ENCODE data around the gene RASGRF1. TPM values are rescaled to one million over a fixed set of nuclear protein-coding genes. Genes with fewer than 3 reads are reported as not detected.

Gene RASGRF1
- total and polyA plus RNA-seq, 4 donors, result 0.13 to 0.15 TPM; not detected in 2

DNA sequence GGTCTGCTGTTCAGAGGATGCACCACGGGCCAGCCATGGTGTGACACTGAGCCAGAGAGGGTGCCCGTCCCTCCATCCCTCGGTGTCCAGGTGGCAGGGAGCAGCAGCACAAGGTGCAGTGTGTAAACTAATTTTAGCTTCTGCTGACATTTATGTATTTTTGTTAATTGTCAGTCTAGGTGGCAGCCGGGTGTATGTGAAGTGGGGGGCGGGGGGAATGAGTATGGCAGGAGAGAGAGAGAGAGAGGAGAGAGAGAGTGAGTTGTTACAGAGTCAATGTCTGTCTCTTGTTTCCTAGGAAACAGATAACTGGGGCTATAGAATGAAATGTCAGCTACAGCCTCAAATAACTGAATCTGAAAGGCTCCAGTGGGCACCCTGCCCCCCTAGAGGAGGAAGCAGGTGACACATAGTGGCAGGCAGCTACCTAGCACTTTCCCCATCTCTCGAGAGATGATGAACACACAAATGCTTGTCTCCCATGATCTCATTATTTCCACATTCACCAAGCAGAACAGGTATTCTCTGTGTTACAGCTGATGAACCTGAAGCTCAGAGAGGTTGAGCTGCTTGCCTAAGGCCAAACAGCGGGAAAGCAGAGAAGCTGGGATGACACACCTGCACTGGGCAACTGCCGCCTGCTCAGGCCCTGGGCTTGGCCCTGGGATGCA is 24.7 kb downstream of the RASGRF1 start:
- Histone ChIP-seq H3K4me1 (ENCODE audit: control insufficient read depth in 1 of 2, insufficient read depth in 2 of 2, low read length in 2 of 2) (no peaks in the 10 kb centered on the region), H3K9me3 (ENCODE audit: control insufficient read depth, low read length) (no peaks in the 10 kb centered on the region), H3K27ac (ENCODE audit: low read depth in 1 of 2, low read length in 2 of 2) (no peak overlapping the region), H3K36me3 (ENCODE audit: control insufficient read depth in 1 of 2, insufficient read depth in 2 of 2, low read length in 1 of 2) (no peaks in the 10 kb centered on the region), H3K27me3 (ENCODE audit: control insufficient read depth in 1 of 2, insufficient read depth in 2 of 2, low read length in 1 of 2) (no peaks in the 10 kb centered on the region), H3K4me3 (ENCODE audit: low read length in 2 of 2) (no peak overlapping the region)
- intact Hi-C loops (cut with DNase I), result no loop called here
- 81 to 83% methylated on average over 8 of the region's 8 CpGs for WGBS, 2 donors
- ATAC-seq (ENCODE audit: low FRiP score), result no peak
- DNase-seq, result peak in 1 of 2 donors; percentile 5

DNA sequence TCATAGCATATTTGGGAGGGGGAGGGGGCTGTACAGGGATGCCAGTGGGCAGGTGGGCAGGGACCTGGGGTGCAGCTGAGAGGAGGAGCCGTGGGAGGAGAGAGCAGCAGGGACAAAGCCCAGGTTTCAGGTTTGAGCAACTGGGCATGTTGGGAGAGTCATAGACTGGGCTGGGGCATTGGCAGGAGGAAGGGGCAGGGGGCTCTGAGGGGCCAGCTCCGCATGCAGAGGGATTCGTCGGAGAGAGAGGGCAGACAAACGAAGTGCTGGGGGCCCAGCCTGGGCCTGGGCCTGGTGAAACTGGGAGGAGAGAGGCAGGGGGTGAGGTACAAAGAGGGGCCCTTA is 25.2 kb downstream of the RASGRF1 start:
- ATAC-seq (ENCODE audit: low FRiP score), result no peak
- 76 to 85% methylated on average over 5 of the region's 5 CpGs for WGBS, 2 donors
- peak in 1 of 2 donors; percentile 51 for DNase-seq
- no peaks in the 10 kb centered on the region for H3K4me1 ChIP-seq (ENCODE audit: control insufficient read depth in 1 of 2, insufficient read depth in 2 of 2, low read length in 2 of 2)
- H3K36me3 ChIP-seq (ENCODE audit: control insufficient read depth in 1 of 2, insufficient read depth in 2 of 2, low read length in 1 of 2), result no peaks in the 10 kb centered on the region
- H3K9me3 ChIP-seq (ENCODE audit: control insufficient read depth, low read length), result no peaks in the 10 kb centered on the region
- intact Hi-C loops (cut with DNase I), result no loop called here
- H3K27ac ChIP-seq (ENCODE audit: low read depth in 1 of 2, low read length in 2 of 2), result no peak overlapping the region
- H3K27me3 ChIP-seq (ENCODE audit: control insufficient read depth in 1 of 2, insufficient read depth in 2 of 2, low read length in 1 of 2), result no peaks in the 10 kb centered on the region
- no peak overlapping the region for H3K4me3 ChIP-seq (ENCODE audit: low read length in 2 of 2)

DNA sequence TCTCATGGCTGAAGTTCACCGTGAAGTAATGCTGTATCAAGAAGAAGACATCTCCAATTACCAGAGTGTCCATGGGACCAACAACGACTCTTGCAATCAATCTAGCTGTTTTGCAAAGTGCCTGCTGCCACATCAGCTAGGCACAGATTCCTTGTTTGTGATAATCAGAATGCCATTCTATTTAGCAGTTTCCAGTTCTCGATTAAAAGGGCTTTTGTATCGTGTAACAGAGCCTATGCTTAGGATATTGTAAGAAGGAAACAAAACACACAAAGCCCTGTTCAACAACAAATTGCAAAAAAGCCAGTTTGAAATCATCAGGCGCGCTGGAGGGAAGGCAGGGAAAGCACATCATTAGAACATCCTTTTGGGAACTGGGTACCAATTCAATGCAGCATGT is 26.1 kb downstream of the RASGRF1 start:
- H3K27me3 ChIP-seq (ENCODE audit: control insufficient read depth in 1 of 2, insufficient read depth in 2 of 2, low read length in 1 of 2), result no peaks in the 10 kb centered on the region
- no peaks in the 10 kb centered on the region for H3K36me3 ChIP-seq (ENCODE audit: control insufficient read depth in 1 of 2, insufficient read depth in 2 of 2, low read length in 1 of 2)
- no peaks in the 10 kb centered on the region for H3K9me3 ChIP-seq (ENCODE audit: control insufficient read depth, low read length)
- H3K4me1 ChIP-seq (ENCODE audit: control insufficient read depth in 1 of 2, insufficient read depth in 2 of 2, low read length in 2 of 2), result no peaks in the 10 kb centered on the region
- no peak for ATAC-seq (ENCODE audit: low FRiP score)
- 82 to 87% methylated on average over 6 of the region's 6 CpGs for WGBS, 2 donors
- H3K4me3 ChIP-seq (ENCODE audit: low read length in 2 of 2), result no peak overlapping the region
- intact Hi-C loops (cut with DNase I), result no loop called here
- no peak for DNase-seq
- H3K27ac ChIP-seq (ENCODE audit: low read depth in 1 of 2, low read length in 2 of 2), result no peak overlapping the region

DNA sequence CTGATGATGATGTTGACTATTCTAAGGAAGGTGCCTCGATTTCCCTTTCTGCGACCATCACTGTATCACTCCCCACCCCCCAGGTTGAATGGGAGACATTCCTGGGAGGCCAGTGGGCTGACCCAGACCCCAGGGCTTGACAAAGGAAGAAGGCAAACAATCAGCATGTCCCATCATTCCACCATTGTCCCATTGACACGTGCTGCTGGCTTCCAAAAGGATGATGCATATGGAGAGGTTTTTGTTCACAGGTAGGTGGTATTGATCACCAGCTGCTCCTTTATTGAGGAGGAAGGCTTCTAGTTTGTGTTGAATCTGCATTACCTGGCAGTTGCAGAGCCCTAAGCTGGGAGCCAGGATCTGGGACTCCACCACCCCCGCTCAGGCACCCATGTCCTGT is 30.4 kb downstream of the RASGRF1 start:
- intact Hi-C loops (cut with DNase I), result no loop called here
- WGBS, 2 donors, result 70 to 78% methylated on average over 4 of the region's 4 CpGs

DNA sequence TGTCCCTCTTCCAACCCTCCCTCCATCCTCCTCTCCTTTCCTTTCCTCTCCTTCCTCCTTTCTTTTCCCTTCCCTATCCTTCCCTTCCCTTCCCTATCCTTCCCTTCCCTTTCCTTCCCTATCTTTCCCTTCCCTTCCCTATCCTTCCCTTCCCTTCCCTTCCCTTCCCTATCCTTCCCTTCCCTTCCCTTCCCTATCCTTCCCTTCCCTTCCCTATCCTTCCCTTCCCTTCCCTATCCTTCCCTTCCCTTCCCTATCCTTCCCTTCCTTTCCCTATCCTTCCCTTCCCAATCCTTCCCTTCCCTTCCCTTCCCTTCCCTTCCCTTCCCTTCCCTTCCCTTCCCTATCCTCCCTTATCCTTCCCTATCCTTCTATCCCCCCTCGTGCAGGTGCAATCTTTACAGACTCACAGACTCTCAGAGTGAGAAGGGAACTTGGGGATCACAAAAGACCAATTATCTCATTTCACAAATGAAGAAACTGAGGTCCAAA is 31.5 kb downstream of the RASGRF1 start:
- intact Hi-C loops (cut with DNase I), result no loop called here
- 30 to 37% methylated on average over 1 of the region's 1 CpG for WGBS, 2 donors
- Histone ChIP-seq H3K36me3 (ENCODE audit: control insufficient read depth in 1 of 2, insufficient read depth in 2 of 2, low read length in 1 of 2) (no peaks in the 10 kb centered on the region), H3K4me1 (ENCODE audit: control insufficient read depth in 1 of 2, insufficient read depth in 2 of 2, low read length in 2 of 2) (no peaks in the 10 kb centered on the region), H3K9me3 (ENCODE audit: control insufficient read depth, low read length) (no peaks in the 10 kb centered on the region), H3K27ac (ENCODE audit: low read depth in 1 of 2, low read length in 2 of 2) (no peak overlapping the region), H3K27me3 (ENCODE audit: control insufficient read depth in 1 of 2, insufficient read depth in 2 of 2, low read length in 1 of 2) (no peaks in the 10 kb centered on the region), H3K4me3 (ENCODE audit: low read length in 2 of 2) (no peak overlapping the region)
- DNase-seq (no peak), ATAC-seq (ENCODE audit: low FRiP score) (no peak)

More for the DNA sequence above, 30.4 kb downstream of the RASGRF1 start:
- H3K27ac ChIP-seq (ENCODE audit: low read depth in 1 of 2, low read length in 2 of 2), result no peak overlapping the region
- no peak for ATAC-seq (ENCODE audit: low FRiP score)
- no peaks in the 10 kb centered on the region for H3K36me3 ChIP-seq (ENCODE audit: control insufficient read depth in 1 of 2, insufficient read depth in 2 of 2, low read length in 1 of 2)
- no peaks in the 10 kb centered on the region for H3K27me3 ChIP-seq (ENCODE audit: control insufficient read depth in 1 of 2, insufficient read depth in 2 of 2, low read length in 1 of 2)
- peak in 1 of 2 donors; percentile 23 for DNase-seq
- H3K4me3 ChIP-seq (ENCODE audit: low read length in 2 of 2), result no peak overlapping the region
- no peaks in the 10 kb centered on the region for H3K4me1 ChIP-seq (ENCODE audit: control insufficient read depth in 1 of 2, insufficient read depth in 2 of 2, low read length in 2 of 2)
- H3K9me3 ChIP-seq (ENCODE audit: control insufficient read depth, low read length), result no peaks in the 10 kb centered on the region

DNA sequence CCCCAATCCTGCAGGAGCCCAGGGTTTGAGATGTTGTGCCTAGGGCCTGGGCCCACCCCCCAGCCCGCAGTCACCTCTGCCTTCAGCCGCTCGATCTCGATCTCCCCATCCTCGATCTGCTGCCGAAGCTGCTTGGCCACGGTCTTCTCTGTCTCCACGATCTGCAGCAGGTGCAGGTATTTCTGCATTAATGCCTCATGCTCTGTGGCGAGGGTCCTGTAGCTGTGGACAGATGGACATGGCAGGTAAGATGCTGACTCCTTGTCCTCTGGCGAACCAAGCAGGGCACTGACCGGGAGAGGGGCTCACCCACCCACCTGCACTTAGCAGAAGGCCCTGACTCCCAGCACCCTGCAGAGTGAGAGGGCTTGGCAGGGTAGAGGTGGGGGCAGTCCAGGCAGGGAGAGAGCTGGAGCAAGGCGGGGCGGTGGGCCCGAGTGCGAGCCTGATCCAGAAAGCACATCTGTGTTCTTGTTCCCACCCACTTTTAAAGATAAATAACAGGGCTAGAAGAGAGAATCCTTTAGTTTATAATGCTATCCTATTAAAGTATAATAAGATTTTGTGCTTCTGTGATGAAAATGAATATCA is 32.2 kb downstream of the RASGRF1 start:
- no peaks in the 10 kb centered on the region for H3K36me3 ChIP-seq (ENCODE audit: control insufficient read depth in 1 of 2, insufficient read depth in 2 of 2, low read length in 1 of 2)
- no peak for ATAC-seq (ENCODE audit: low FRiP score)
- 83 to 84% methylated on average over 15 of the region's 15 CpGs for WGBS, 2 donors
- peak in 1 of 2 donors; percentile 62 for DNase-seq
- intact Hi-C loops (cut with DNase I), result no loop called here
- no peaks in the 10 kb centered on the region for H3K9me3 ChIP-seq (ENCODE audit: control insufficient read depth, low read length)
- no peak overlapping the region for H3K27ac ChIP-seq (ENCODE audit: low read depth in 1 of 2, low read length in 2 of 2)
- H3K4me3 ChIP-seq (ENCODE audit: low read length in 2 of 2), result no peak overlapping the region
- no peaks in the 10 kb centered on the region for H3K27me3 ChIP-seq (ENCODE audit: control insufficient read depth in 1 of 2, insufficient read depth in 2 of 2, low read length in 1 of 2)
- no peaks in the 10 kb centered on the region for H3K4me1 ChIP-seq (ENCODE audit: control insufficient read depth in 1 of 2, insufficient read depth in 2 of 2, low read length in 2 of 2)

DNA sequence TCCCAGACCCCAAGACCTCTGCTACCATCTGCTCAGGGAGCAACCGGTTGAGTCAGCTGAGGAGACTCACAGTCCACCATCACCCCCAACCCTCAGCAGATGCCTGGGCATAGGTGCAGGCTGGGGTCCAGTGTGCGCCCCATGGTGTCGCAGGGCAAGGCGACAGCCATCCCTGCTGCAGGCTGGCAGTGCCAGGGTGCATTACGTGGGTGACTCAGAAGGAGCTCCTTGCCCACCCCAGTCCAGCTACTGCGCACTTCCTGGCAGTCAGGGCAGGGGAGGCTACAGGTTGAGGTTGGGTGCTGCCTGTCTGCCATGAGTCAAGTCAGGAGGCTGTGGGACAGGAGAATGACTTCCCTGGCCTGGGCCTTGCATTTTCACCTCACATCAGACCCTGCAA is 33.5 kb downstream of the RASGRF1 start:
- DNase-seq (peak in 1 of 2 donors; percentile 45), ATAC-seq (ENCODE audit: low FRiP score) (no peak)
- Histone ChIP-seq H3K9me3 (ENCODE audit: control insufficient read depth, low read length) (no peaks in the 10 kb centered on the region), H3K4me3 (ENCODE audit: low read length in 2 of 2) (no peak overlapping the region), H3K36me3 (ENCODE audit: control insufficient read depth in 1 of 2, insufficient read depth in 2 of 2, low read length in 1 of 2) (no peaks in the 10 kb centered on the region), H3K4me1 (ENCODE audit: control insufficient read depth in 1 of 2, insufficient read depth in 2 of 2, low read length in 2 of 2) (no peaks in the 10 kb centered on the region), H3K27me3 (ENCODE audit: control insufficient read depth in 1 of 2, insufficient read depth in 2 of 2, low read length in 1 of 2) (no peaks in the 10 kb centered on the region), H3K27ac (ENCODE audit: low read depth in 1 of 2, low read length in 2 of 2) (no peak overlapping the region)
- intact Hi-C loops (cut with DNase I), result no loop called here
- 86 to 94% methylated on average over 6 of the region's 6 CpGs for WGBS, 2 donors

DNA sequence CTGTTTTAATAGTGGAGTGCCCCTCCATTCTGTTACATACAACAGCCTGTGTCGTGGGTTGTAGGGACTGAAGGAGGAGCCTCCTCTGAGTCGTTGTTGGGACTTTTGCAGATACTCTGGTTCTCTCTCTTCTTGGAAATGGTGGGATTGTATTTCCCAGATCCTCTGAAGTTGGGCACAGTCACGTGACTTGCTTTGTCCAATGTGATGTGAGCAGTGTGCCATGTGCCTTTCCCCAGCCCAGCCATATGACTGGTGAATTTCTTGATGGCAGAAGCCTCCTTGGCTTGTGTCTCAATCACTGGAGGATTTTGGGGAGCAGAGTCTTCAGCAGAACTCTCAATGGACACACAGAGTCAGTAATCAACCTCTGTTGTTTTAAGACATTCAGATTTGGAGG is 36.2 kb downstream of the RASGRF1 start:
- 78 to 83% methylated on average over 3 of the region's 3 CpGs for WGBS, 2 donors
- no peaks in the 10 kb centered on the region for H3K27me3 ChIP-seq (ENCODE audit: control insufficient read depth in 1 of 2, insufficient read depth in 2 of 2, low read length in 1 of 2)
- ATAC-seq (ENCODE audit: low FRiP score), result no peak
- intact Hi-C loops (cut with DNase I), result no loop called here
- no peaks in the 10 kb centered on the region for H3K36me3 ChIP-seq (ENCODE audit: control insufficient read depth in 1 of 2, insufficient read depth in 2 of 2, low read length in 1 of 2)
- no peak overlapping the region for H3K27ac ChIP-seq (ENCODE audit: low read depth in 1 of 2, low read length in 2 of 2)
- no peak overlapping the region for H3K4me3 ChIP-seq (ENCODE audit: low read length in 2 of 2)
- no peaks in the 10 kb centered on the region for H3K9me3 ChIP-seq (ENCODE audit: control insufficient read depth, low read length)
- H3K4me1 ChIP-seq (ENCODE audit: control insufficient read depth in 1 of 2, insufficient read depth in 2 of 2, low read length in 2 of 2), result no peaks in the 10 kb centered on the region
- DNase-seq, result no peak

DNA sequence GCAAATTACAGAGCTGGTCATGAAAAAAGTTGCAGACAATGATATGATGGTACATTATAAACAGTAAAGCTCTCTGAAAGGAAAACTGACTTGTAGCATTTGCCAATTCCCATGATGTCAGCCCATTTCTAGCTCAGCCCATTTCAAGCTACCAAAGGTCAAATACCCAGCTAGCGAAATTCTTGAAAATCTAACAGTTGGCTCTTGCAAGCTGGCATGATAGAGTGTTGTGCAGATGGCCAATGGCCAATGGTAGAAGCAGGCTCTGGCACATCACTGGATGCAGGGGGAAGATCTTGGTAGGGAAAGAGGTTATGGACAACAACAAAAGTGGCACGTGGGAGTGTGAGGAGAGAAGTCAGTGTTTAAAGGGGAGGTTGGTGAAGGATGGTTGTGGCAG is 36.7 kb downstream of the RASGRF1 start:
- H3K27me3 ChIP-seq (ENCODE audit: control insufficient read depth in 1 of 2, insufficient read depth in 2 of 2, low read length in 1 of 2), result no peaks in the 10 kb centered on the region
- H3K4me1 ChIP-seq (ENCODE audit: control insufficient read depth in 1 of 2, insufficient read depth in 2 of 2, low read length in 2 of 2), result no peaks in the 10 kb centered on the region
- ATAC-seq (ENCODE audit: low FRiP score) (no peak), DNase-seq (no peak)
- intact Hi-C loops (cut with DNase I), result no loop called here
- H3K27ac ChIP-seq (ENCODE audit: low read depth in 1 of 2, low read length in 2 of 2), result no peak overlapping the region
- WGBS, 2 donors, result 60 to 61% methylated on average over 2 of the region's 2 CpGs
- H3K36me3 ChIP-seq (ENCODE audit: control insufficient read depth in 1 of 2, insufficient read depth in 2 of 2, low read length in 1 of 2), result no peaks in the 10 kb centered on the region
- no peaks in the 10 kb centered on the region for H3K9me3 ChIP-seq (ENCODE audit: control insufficient read depth, low read length)
- no peak overlapping the region for H3K4me3 ChIP-seq (ENCODE audit: low read length in 2 of 2)

Data from aorta (tissue), 5 donors.